Right lobe of liver (tissue), 4 donors: ENCODE data around the gene SPATA13.

Experiments used
- POLR2A ChIP-seq: fragments of 450-650 bp; IDR thresholded peaks from one replicate; pipeline ENCODE4 v1.6.1; 2017; ENCODE audit warnings: antibody characterized with exemption, mild to moderate bottlenecking
- TF ChIP-seq, protein P1 (sequence below), 4 donors: fragments of 200-600 bp in 3 of 4; fragments of 450-650 bp in 1 of 4; IDR thresholded peaks; one replicate each; pipeline versions ENCODE4 v1.5.1 to v1.8.0; 2016 to 2022; ENCODE audit warnings: antibody characterized with exemption in 4 of 4, mild to moderate bottlenecking in 2 of 4
- donor health status: DM: no; HTN: no; CAD: no.
- donor health status: DM: no; HTN: no; CAD: no.
- donor health status: DM: no; HTN: yes; CAD: no.

DNA sequence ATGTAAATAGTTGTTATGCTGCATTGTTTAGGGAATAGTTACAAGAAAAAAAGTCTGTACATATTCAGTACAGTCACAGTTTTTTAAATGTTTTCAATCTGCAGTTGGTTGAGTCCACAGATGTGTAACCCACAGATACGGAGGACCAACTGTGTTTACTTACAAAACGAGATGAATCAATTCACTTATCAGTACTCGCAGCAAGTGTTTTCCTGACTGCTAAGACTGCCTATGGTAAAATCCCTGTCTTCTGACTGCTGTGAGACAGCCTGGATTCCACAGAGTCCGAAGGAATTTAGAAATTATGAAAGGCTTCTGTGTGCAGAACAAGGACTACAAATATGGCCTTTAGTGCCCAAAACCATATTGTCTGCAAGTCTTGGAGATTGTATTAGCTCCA, 103.1 kb downstream of the SPATA13 start:
- TF ChIP-seq, protein P1, sequence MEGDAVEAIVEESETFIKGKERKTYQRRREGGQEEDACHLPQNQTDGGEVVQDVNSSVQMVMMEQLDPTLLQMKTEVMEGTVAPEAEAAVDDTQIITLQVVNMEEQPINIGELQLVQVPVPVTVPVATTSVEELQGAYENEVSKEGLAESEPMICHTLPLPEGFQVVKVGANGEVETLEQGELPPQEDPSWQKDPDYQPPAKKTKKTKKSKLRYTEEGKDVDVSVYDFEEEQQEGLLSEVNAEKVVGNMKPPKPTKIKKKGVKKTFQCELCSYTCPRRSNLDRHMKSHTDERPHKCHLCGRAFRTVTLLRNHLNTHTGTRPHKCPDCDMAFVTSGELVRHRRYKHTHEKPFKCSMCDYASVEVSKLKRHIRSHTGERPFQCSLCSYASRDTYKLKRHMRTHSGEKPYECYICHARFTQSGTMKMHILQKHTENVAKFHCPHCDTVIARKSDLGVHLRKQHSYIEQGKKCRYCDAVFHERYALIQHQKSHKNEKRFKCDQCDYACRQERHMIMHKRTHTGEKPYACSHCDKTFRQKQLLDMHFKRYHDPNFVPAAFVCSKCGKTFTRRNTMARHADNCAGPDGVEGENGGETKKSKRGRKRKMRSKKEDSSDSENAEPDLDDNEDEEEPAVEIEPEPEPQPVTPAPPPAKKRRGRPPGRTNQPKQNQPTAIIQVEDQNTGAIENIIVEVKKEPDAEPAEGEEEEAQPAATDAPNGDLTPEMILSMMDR (IDR thresholded peaks at IDR 0.05): no peak
- no peak for TF ChIP-seq POLR2A
